ENCODE data around the gene B4GALT1. TPM values are rescaled to one million over a fixed set of nuclear protein-coding genes. Genes with fewer than 3 reads are reported as not detected.

B4GALT1 gene
- polyA plus RNA-seq, 1 donor (not counting 4 experiments of a cell fraction or from before 2014, with no cell fraction given) = 55.1 TPM

GRCh38 chr9:33164138-33164809, 2.9 kb downstream of the B4GALT1 start:
- Histone ChIP-seq H3K4me2 (ENCODE audit: control insufficient read depth, extremely low read depth, insufficient read depth, low read depth, low read length) (peak overlapping the region; percentile 99), H3K4me3 (ENCODE audit: control insufficient read depth in 2 of 3, extremely low read depth in 1 of 3, insufficient read depth in 2 of 3, low read depth in 1 of 3, low read length in 3 of 3) (peak overlapping the region; percentile 71 to 95 (median 83)), H3K79me2 (ENCODE audit: control insufficient read depth, insufficient read depth, low read length) (peaks cover 62% of the 10 kb centered on the region), H2AFZ (ENCODE audit: control insufficient read depth, low read length) (no peak overlapping the region), H3K27ac (ENCODE audit: control insufficient read depth, insufficient read depth, low read length) (peak overlapping the region; percentile 98), H4K20me1 (ENCODE audit: control insufficient read depth, extremely low read depth, insufficient read depth, low read length) (no peaks in the 10 kb centered on the region), H3K36me3 (ENCODE audit: control insufficient read depth in 2 of 2, extremely low read depth in 1 of 2, insufficient read depth in 2 of 2, low read length in 2 of 2) (no peaks in the 10 kb centered on the region), H3K9ac (ENCODE audit: control insufficient read depth, extremely low read depth, insufficient read depth, low read length) (peak overlapping the region; percentile 97), H3K9me1 (ENCODE audit: control insufficient read depth, extremely low read depth, insufficient read depth, low read length) (no peaks in the 10 kb centered on the region), H3K27me3 (ENCODE audit: control insufficient read depth, extremely low read depth, insufficient read depth, low read length) (no peaks in the 10 kb centered on the region), H3K9me3 (ENCODE audit: control insufficient read depth, low read depth, low read length) (no peaks in the 10 kb centered on the region), H3K4me1 (ENCODE audit: control insufficient read depth, extremely low read depth, insufficient read depth, low read length) (peaks cover 64% of the 10 kb centered on the region)
- no peak for FAIRE-seq
- DNase-seq (ENCODE audit: low read depth, low spot score) = no peak
- dilution Hi-C loops (cut with MboI; ENCODE audit: extremely low pct_ligation_motif_present, low sequenced_read_pairs) = no loop called here
- TF ChIP-seq EZH2 (IDR thresholded peaks at IDR 0.05; ENCODE audit: low read length) (no peak), CTCF (optimal IDR thresholded peaks at IDR 0.05 in 1 of 3, IDR thresholded peaks at IDR 0.05 in 1 of 3, conservative IDR thresholded peaks at IDR 0.05 in 1 of 3; ENCODE audit: extremely low read depth in 1 of 3, insufficient read depth in 2 of 3, low read length in 3 of 3) (no peak)

- dilution Hi-C loops (cut with MboI; ENCODE audit: extremely low pct_ligation_motif_present, low sequenced_read_pairs) = no loop called here
- TF ChIP-seq CTCF (optimal IDR thresholded peaks at IDR 0.05 in 1 of 3, IDR thresholded peaks at IDR 0.05 in 1 of 3, conservative IDR thresholded peaks at IDR 0.05 in 1 of 3; ENCODE audit: extremely low read depth in 1 of 3, insufficient read depth in 2 of 3, low read length in 3 of 3) (no peak), EZH2 (IDR thresholded peaks at IDR 0.05; ENCODE audit: low read length) (no peak)
- H3K9me3 ChIP-seq (ENCODE audit: control insufficient read depth, low read depth, low read length) = no peaks in the 10 kb centered on the region
- no peaks in the 10 kb centered on the region for H4K20me1 ChIP-seq (ENCODE audit: control insufficient read depth, extremely low read depth, insufficient read depth, low read length)
- peaks cover 69% of the 10 kb centered on the region for H3K79me2 ChIP-seq (ENCODE audit: control insufficient read depth, insufficient read depth, low read length)
- no peaks in the 10 kb centered on the region for H3K27me3 ChIP-seq (ENCODE audit: control insufficient read depth, extremely low read depth, insufficient read depth, low read length)
- H2AFZ ChIP-seq (ENCODE audit: control insufficient read depth, low read length) = no peak overlapping the region
- H3K4me2 ChIP-seq (ENCODE audit: control insufficient read depth, extremely low read depth, insufficient read depth, low read depth, low read length) = peak overlapping the region; percentile 99
- H3K9me1 ChIP-seq (ENCODE audit: control insufficient read depth, extremely low read depth, insufficient read depth, low read length) = peaks cover 2% of the 10 kb centered on the region
- no peaks in the 10 kb centered on the region for H3K36me3 ChIP-seq (ENCODE audit: control insufficient read depth in 2 of 2, extremely low read depth in 1 of 2, insufficient read depth in 2 of 2, low read length in 2 of 2)
- peaks cover 71% of the 10 kb centered on the region for H3K4me1 ChIP-seq (ENCODE audit: control insufficient read depth, extremely low read depth, insufficient read depth, low read length)
- H3K9ac ChIP-seq (ENCODE audit: control insufficient read depth, extremely low read depth, insufficient read depth, low read length) = peak overlapping the region; percentile 97
- DNase-seq (ENCODE audit: low read depth, low spot score) = no peak
- H3K27ac ChIP-seq (ENCODE audit: control insufficient read depth, insufficient read depth, low read length) = peak overlapping the region; percentile 98
- no peak for FAIRE-seq
- H3K4me3 ChIP-seq (ENCODE audit: control insufficient read depth in 2 of 3, extremely low read depth in 1 of 3, insufficient read depth in 2 of 3, low read depth in 1 of 3, low read length in 3 of 3) = peak overlapping the region in 2 of 3 experiments; percentile 11 to 83
Observed at GRCh38 chr9:33163433-33164137, 3.6 kb downstream of the B4GALT1 start.

Data from keratinocyte (primary cell).